HG03039 (cell line): ENCODE results near the gene TRIM61.
"Not testable (repeated sequence)": the region's sequence is repeated elsewhere in the genome, so short reads cannot be mapped to it uniquely, and the experiment has no call there.

Experiments
- ATAC-seq: cut with Tn5 transposase; IDR thresholded peaks from one replicate; pipeline ENCODE4 v1.9.1; 2021; ENCODE audit warnings: mild to moderate bottlenecking, moderate library complexity; ENCODE audit not compliant: unreplicated experiment

The TRIM61 gene

GRCh38 chr4:164977243-164978164, at the start of gene TRIM61:
TRIM61 (minus strand) TSS chr4:164977657; CDS start chr4:164970002, 7,655 bp downstream.
- ATAC-seq, result peak; percentile 100

- not testable (repeated sequence) for ATAC-seq
These were observed 48.3 kb upstream of the TRIM61 start for GRCh38 chr4:165025782-165026181.

- ATAC-seq, result not testable (repeated sequence)
These were observed 42.5 kb upstream of the TRIM61 start for GRCh38 chr4:165019995-165020394.

- no peak for ATAC-seq
These were observed 39.5 kb upstream of the TRIM61 start for GRCh38 chr4:165016971-165017370.

GRCh38 chr4:165013691-165014090, 36.2 kb upstream of the TRIM61 start:
- no peak for ATAC-seq

GRCh38 chr4:165011403-165011802, 33.9 kb upstream of the TRIM61 start:
- ATAC-seq, result no peak

GRCh38 chr4:165010991-165011390, 33.5 kb upstream of the TRIM61 start:
- ATAC-seq, result no peak

- no peak for ATAC-seq
These were observed 33.0 kb upstream of the TRIM61 start for GRCh38 chr4:165010487-165010886.

- no peak for ATAC-seq
These were observed 32.2 kb upstream of the TRIM61 start for GRCh38 chr4:165009493-165010227.

- no peak for ATAC-seq
These were observed 29.4 kb upstream of the TRIM61 start for GRCh38 chr4:165006886-165007285.

GRCh38 chr4:165006456-165006855, 29.0 kb upstream of the TRIM61 start:
- no peak for ATAC-seq

- no peak for ATAC-seq
These were observed 28.0 kb upstream of the TRIM61 start for GRCh38 chr4:165005352-165005925.

GRCh38 chr4:165001957-165002356, 24.5 kb upstream of the TRIM61 start:
- not testable (repeated sequence) for ATAC-seq

- not testable (repeated sequence) for ATAC-seq
These were observed 21.1 kb upstream of the TRIM61 start for GRCh38 chr4:164998526-164999080.

- ATAC-seq, result no peak
These were observed 20.5 kb upstream of the TRIM61 start for GRCh38 chr4:164997941-164998340.

- no peak for ATAC-seq
These were observed 19.9 kb upstream of the TRIM61 start for GRCh38 chr4:164997324-164997723.

- ATAC-seq, result not testable (repeated sequence)
These were observed 18.7 kb upstream of the TRIM61 start for GRCh38 chr4:164996123-164996522.

- not testable (repeated sequence) for ATAC-seq
These were observed 13.3 kb upstream of the TRIM61 start for GRCh38 chr4:164990786-164991185.

- no peak for ATAC-seq
These were observed 12.0 kb upstream of the TRIM61 start for GRCh38 chr4:164989471-164989870.

- not testable (repeated sequence) for ATAC-seq
These were observed 5.5 kb downstream of the TRIM61 start for GRCh38 chr4:164971929-164972328.

GRCh38 chr4:164959896-164960295, 17.6 kb downstream of the TRIM61 start:
- no peak for ATAC-seq
